ENCODE data around the gene SUGCT. TPM values are rescaled to one million over a fixed set of nuclear protein-coding genes. Genes with fewer than 3 reads are reported as not detected.

Gene SUGCT
- total RNA-seq, 1 donor from 2014 or later, result 4.4 TPM

DNA sequence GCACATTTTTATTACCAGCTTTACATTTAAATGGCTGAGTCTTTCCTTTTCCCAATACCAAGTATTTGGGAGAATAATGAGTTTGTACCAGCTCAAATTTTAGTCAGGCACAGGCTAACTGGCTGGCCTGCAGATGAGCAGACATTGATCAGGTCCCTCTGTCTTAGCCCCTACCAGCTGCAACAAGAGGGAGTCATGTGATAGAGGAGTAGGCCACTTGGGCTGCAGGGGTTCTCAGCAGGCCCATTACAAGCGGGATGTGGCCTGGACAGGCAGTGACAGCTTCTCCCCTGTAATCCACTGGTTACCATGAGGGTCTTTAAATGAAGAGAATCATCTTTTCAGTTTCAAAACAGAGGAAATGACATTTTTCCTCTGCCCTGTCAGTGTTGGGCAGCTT, 283.6 kb downstream of the SUGCT start:
- no peak overlapping the region for H3K4me3 ChIP-seq (ENCODE audit: low read depth, low read length)
- DNase-seq (ENCODE audit: low read depth), result no peak
- TF ChIP-seq, protein P1, sequence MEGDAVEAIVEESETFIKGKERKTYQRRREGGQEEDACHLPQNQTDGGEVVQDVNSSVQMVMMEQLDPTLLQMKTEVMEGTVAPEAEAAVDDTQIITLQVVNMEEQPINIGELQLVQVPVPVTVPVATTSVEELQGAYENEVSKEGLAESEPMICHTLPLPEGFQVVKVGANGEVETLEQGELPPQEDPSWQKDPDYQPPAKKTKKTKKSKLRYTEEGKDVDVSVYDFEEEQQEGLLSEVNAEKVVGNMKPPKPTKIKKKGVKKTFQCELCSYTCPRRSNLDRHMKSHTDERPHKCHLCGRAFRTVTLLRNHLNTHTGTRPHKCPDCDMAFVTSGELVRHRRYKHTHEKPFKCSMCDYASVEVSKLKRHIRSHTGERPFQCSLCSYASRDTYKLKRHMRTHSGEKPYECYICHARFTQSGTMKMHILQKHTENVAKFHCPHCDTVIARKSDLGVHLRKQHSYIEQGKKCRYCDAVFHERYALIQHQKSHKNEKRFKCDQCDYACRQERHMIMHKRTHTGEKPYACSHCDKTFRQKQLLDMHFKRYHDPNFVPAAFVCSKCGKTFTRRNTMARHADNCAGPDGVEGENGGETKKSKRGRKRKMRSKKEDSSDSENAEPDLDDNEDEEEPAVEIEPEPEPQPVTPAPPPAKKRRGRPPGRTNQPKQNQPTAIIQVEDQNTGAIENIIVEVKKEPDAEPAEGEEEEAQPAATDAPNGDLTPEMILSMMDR (conservative IDR thresholded peaks at IDR 0.05; ENCODE audit: low read depth, low read length), result no peak

- no peak for DNase-seq (ENCODE audit: low read depth)
- no peak overlapping the region for H3K4me3 ChIP-seq (ENCODE audit: low read depth, low read length)
- TF ChIP-seq, protein P1 (conservative IDR thresholded peaks at IDR 0.05; ENCODE audit: low read depth, low read length), result no peak
Observed at GRCh38 chr7:40418983-40419382, 284.2 kb downstream of the SUGCT start.

GRCh38 chr7:40419806-40420205, 285.0 kb downstream of the SUGCT start:
- no peak for DNase-seq (ENCODE audit: low read depth)
- no peak overlapping the region for H3K4me3 ChIP-seq (ENCODE audit: low read depth, low read length)
- TF ChIP-seq, protein P1 (conservative IDR thresholded peaks at IDR 0.05; ENCODE audit: low read depth, low read length), result no peak

DNA sequence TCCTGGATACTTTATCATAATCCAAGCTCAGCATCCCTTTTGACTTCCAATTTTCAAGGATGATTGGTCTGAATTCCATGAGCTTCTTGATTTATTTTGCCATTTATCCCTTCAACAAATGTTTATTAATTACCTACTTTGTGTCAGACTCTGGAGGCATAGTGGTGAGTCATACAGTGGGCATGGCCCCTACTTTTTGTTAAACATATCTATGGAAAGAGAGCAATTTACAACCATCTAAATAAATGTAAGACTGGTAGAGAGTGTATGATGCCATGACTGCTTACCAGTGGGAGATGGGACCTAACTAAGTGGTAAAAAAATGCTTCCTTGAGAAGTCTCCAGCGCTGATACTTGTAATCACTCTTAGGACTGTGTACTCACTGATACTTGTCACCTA, 286.6 kb downstream of the SUGCT start:
- TF ChIP-seq, protein P1 (conservative IDR thresholded peaks at IDR 0.05; ENCODE audit: low read depth, low read length), result no peak
- no peak for DNase-seq (ENCODE audit: low read depth)
- no peak overlapping the region for H3K4me3 ChIP-seq (ENCODE audit: low read depth, low read length)

- TF ChIP-seq, protein P1 (conservative IDR thresholded peaks at IDR 0.05; ENCODE audit: low read depth, low read length), result no peak
- no peak for DNase-seq (ENCODE audit: low read depth)
- H3K4me3 ChIP-seq (ENCODE audit: low read depth, low read length), result no peak overlapping the region
Observed at GRCh38 chr7:40425696-40426095, 290.9 kb downstream of the SUGCT start.

GRCh38 chr7:40428421-40428820, 293.6 kb downstream of the SUGCT start:
- no peak for DNase-seq (ENCODE audit: low read depth)
- no peak overlapping the region for H3K4me3 ChIP-seq (ENCODE audit: low read depth, low read length)
- TF ChIP-seq, protein P1 (conservative IDR thresholded peaks at IDR 0.05; ENCODE audit: low read depth, low read length), result no peak

GRCh38 chr7:40429826-40430225, 295.0 kb downstream of the SUGCT start:
- TF ChIP-seq, protein P1 (conservative IDR thresholded peaks at IDR 0.05; ENCODE audit: low read depth, low read length), result no peak
- H3K4me3 ChIP-seq (ENCODE audit: low read depth, low read length), result no peak overlapping the region
- no peak for DNase-seq (ENCODE audit: low read depth)
